HG02678 (cell line): ENCODE data around the gene SYT5.
"Not testable (repeated sequence)": the region's sequence is repeated elsewhere in the genome, so short reads cannot be mapped to it uniquely, and the experiment has no call there.

Experiments used
- ATAC-seq: cut with Tn5 transposase; IDR thresholded peaks from one replicate; pipeline ENCODE4 v1.9.1; 2021; ENCODE audit warnings: mild to moderate bottlenecking, moderate library complexity; ENCODE audit not compliant: unreplicated experiment

The SYT5 gene

GRCh38 chr19:55172318-55172717, 7.8 kb downstream of the SYT5 start:
- not testable (repeated sequence) for ATAC-seq

GRCh38 chr19:55171440-55171839, 8.6 kb downstream of the SYT5 start:
- ATAC-seq: no peak

GRCh38 chr19:55169136-55169535, 11.0 kb downstream of the SYT5 start:
- ATAC-seq: no peak

GRCh38 chr19:55166530-55167268, 13.4 kb downstream of the SYT5 start, which contains the start of gene DNAAF3:
DNAAF3 (minus strand) TSS chr19:55166613; CDS start chr19:55166413, 200 bp downstream.
- ATAC-seq: peak; percentile 63

GRCh38 chr19:55165952-55166529, 14.0 kb downstream of the SYT5 start:
- no peak for ATAC-seq

- no peak for ATAC-seq
Observed at GRCh38 chr19:55161571-55162322, 18.3 kb downstream of the SYT5 start.

GRCh38 chr19:55160986-55161365, 19.1 kb downstream of the SYT5 start:
- no peak for ATAC-seq

GRCh38 chr19:55160128-55160985, 19.7 kb downstream of the SYT5 start:
- ATAC-seq: no peak

- ATAC-seq: no peak
Observed at GRCh38 chr19:55158848-55159749, 21.0 kb downstream of the SYT5 start.

- no peak for ATAC-seq
Observed at GRCh38 chr19:55158423-55158822, 21.7 kb downstream of the SYT5 start.

- ATAC-seq: no peak
Observed at GRCh38 chr19:55157064-55157908, 22.8 kb downstream of the SYT5 start, which contains the start of gene TNNI3. TNNI3 (minus strand) TSS chr19:55157732; CDS start chr19:55157589, 143 bp downstream.

- no peak for ATAC-seq
Observed at GRCh38 chr19:55156202-55157063, 23.7 kb downstream of the SYT5 start.

- ATAC-seq: not testable (repeated sequence)
Observed at GRCh38 chr19:55155784-55156183, 24.3 kb downstream of the SYT5 start.

GRCh38 chr19:55153652-55154264, 26.3 kb downstream of the SYT5 start:
- no peak for ATAC-seq

GRCh38 chr19:55152017-55152416, 28.1 kb downstream of the SYT5 start:
- no peak for ATAC-seq

GRCh38 chr19:55149078-55150003, 30.7 kb downstream of the SYT5 start, which contains the start of gene TNNT1:
TNNT1 (minus strand) TSS chr19:55149206; CDS start chr19:55147157, 2,049 bp downstream.
- no peak for ATAC-seq
